Myocyte (in vitro differentiated cells): ENCODE measurements around the gene DYNLT2. TPM values are rescaled to one million over a fixed set of nuclear protein-coding genes. Genes with fewer than 3 reads are reported as not detected.
A peak's percentile ranks its signal among the peaks of the same experiment; 100 is the strongest.
"Not testable (repeated sequence)": the region's sequence is repeated elsewhere in the genome, so short reads cannot be mapped to it uniquely, and the experiment has no call there.

ENCODE experiments used
- DNase-seq: peaks from one replicate; pipeline ENCODE4 v3.0.0-alpha.2; 2012; ENCODE audit warnings: low read depth
- total RNA-seq: library from RNA; depleted of rRNA; stranded (reverse); fragments of >200 nt; gene quantifications from 2 replicates; pipeline ENCODE4 v1.2.3, GENCODE V29; 2014

Gene DYNLT2
- total RNA-seq, 1 donor from 2014 or later = 3.1 TPM

DNA sequence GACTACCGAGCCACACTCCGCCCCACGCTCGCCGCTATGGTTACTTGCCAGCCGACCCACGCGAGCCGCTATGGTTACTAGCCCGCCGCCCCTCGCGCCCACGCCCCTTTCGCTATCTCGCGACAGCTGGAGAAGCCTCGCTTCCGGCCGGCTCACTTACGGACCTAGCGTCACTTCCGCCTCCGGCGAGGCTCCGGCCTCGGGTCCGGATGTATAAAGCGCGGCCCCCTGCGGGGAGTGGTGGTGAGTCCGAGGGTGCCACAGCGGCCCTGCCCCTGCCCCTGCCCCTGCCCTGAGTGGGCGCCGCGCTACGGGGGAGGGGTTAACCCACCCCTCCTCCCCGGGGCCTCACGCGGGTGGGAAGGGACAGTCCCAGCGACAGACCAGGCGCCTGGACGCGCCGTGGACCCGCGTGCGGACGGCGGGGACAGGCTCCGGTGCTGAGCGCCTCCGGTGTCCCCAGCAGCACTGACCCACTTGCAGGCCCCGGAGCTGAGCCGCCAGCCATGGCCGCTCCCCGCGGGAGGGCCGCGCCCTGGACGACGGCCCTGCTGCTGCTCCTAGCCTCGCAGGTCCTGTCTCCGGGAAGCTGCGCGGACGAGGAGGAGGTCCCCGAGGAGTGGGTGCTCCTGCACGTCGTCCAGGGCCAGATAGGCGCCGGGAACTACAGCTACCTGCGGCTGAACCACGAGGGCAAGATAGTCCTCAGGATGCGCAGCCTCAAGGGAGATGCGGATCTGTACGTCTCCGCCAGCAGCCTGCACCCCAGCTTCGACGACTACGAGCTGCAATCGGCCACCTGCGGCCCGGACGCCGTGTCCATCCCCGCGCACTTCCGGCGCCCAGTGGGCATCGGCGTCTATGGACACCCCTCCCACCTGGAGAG lies 49.2 kb downstream of the DYNLT2 start, which contains the start of the genes C6orf120 and WDR27:
Gene C6orf120 (plus strand): TSS at position 173 of the 886 bp plus-strand sequence. CDS start 334 bp downstream, at position 507.
Gene WDR27 (minus strand): TSS at position 76 of the 886 bp plus-strand sequence. CDS start 13,024 bp downstream, outside the sequence.
- DNase-seq = peak; percentile 98

DNA sequence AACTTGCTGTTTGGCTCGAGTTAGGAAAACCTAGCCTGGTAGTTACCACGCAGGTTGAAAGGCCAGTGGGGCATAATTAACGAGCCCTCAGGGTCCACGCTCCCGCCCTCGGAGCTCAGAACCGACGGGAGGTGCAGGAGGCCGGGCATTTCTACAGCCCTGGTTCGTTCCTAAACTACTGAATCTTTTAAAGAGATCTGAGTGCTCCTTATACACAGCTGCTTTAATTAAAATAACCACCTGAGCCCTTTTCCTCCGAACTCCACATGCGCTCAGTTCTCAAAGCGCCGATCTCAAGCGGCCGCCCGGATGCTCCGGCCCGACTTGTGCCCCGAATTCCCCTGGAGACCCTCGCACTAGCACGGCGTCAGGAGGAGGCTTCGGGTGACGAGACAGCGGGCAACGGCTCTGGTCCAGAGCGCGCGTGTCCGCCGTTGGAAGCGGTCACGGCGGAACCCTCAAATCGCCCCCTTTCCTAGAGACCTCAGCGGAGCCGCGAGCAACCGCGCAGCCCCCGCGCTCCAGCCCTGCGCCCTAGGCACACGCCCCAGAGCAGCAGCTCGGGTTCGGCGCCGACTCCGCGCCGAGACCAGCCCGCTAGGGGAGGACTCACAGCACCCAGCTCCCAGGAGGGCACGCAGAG lies 49.9 kb downstream of the DYNLT2 start:
- no peak for DNase-seq

DNA sequence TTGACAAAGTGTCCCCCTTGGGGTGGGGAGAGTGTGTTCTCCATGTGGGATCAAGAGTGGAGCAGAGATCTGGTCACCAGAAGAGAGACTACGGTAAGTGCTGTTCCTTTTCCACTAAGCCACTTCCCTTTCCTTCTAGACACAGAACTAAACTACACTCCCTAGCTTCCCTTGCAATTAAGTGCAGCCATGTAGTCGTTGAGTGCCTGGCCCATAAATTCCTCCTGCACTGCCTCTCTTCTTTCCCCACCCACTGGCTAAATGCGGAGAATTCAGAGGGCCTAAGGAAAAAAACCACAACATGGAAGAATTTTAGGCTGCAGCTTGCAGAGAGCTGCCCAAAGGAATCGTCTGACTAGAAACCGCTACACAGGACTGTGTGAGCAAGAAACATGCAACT lies 51.1 kb downstream of the DYNLT2 start:
- DNase-seq = peak; percentile 74

DNA sequence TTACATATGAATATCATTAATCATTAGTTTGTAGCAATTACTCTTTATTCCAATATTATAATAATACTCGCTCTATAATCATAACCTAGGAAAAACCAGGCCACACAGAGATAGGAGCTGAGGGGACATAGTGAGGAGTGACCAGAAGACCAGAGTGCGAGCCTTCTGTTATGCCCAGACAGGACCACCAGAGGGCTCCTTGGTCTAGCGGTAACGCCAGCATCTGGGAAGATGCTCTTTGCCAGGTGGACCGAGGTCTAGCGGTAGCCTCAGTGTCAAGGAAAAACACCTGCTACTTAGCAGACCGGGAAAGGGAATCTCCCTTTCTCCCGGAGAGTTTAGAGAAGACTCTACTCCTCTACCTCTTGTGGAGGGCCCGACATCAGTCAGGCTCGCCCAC lies 54.3 kb downstream of the DYNLT2 start:
- not testable (repeated sequence) for DNase-seq

DNA sequence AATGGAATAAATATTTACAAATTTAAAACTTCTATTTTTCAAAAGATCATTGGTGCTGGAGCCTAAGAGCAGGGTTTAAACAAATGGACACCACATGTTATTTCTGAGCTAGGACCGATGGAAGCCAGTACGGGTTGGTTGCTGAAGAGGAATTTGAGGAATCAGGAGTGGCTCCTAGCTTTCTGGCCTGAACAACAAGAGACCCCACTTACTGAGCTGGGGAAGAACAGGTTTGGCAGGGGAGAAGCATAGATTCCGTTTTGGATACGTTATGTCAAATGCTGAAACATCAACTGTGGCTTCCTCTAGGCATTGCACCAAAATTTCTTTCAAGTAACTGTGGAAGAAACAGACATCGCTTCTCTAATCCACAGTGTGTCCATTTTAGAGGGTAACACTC lies 56.2 kb downstream of the DYNLT2 start:
- DNase-seq = no peak

DNA sequence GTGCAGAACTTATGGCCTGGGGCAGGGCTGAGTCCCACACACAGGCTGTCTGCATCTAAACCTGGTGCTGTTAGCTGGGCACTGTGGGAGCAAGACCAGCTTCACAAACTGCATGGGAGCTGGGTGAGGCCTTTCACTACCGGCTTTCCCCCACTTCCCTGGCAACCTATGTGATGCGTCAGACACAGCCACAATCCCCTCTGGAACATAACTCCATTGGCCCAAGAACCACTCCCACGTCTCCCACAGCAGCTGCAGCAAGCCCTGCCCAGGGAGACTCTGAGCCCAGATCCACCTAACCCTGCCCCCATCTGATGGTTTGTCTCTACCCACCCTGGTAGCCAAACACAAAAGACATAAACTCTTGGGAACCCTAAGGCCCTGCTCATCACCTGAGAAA lies 58.9 kb downstream of the DYNLT2 start:
- peak; percentile 91 for DNase-seq

DNA sequence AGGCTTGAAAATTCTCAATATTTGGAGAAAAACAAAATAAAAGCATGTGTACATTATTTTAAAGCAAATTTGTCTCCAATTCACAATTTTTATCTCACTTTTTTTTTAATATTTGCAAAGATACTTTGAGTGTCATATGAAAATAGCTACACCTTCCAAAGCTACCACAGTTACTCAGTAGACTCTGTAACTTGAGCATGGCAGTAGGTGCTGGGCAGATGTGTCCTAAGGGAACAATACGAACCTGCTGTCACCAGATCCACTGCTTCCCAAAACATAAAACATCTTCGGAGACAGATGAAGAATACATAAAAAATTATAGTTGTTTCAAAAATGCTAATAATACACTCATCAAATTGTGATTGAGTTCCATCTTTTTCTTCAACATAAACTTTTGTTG lies 60.1 kb downstream of the DYNLT2 start:
- no peak for DNase-seq

Other genes starting within 250 kb of the DYNLT2 start
- 27.0 and 35.4 TPM in 2 replicates for gene WDR27, start 49.5 kb downstream of the DYNLT2 start, total RNA-seq
- 49.3 and 52.7 TPM in 2 replicates for gene C6orf120, start 49.4 kb downstream of the DYNLT2 start, total RNA-seq
- 44.1 and 44.9 TPM in 2 replicates for gene PHF10, start 27.1 kb downstream of the DYNLT2 start, total RNA-seq
- 13.5 and 20.8 TPM in 2 replicates for gene ERMARD, start 50 bp upstream of the DYNLT2 start, total RNA-seq